Measurements from ENCODE around the gene SENP8. TPM values are rescaled to one million over a fixed set of nuclear protein-coding genes. Genes with fewer than 3 reads are reported as not detected.
"Not testable (repeated sequence)": the region's sequence is repeated elsewhere in the genome, so short reads cannot be mapped to it uniquely, and the experiment has no call there.

SENP8 gene
- total and polyA plus RNA-seq, 7 donors, result 1.5 to 5.0 (median 3.3) TPM

- Histone ChIP-seq H3K36me3 (ENCODE audit: insufficient read depth in 1 of 2, low read depth in 1 of 2) (no peaks in the 10 kb centered on the region), H3K27me3 (ENCODE audit: insufficient read depth in 3 of 3, low read length in 2 of 3) (no peaks in the 10 kb centered on the region), H3K9me3 (no peaks in the 10 kb centered on the region), H3K4me1 (no peaks in the 10 kb centered on the region), H3K4me3 (no peak overlapping the region), H3K27ac (no peak overlapping the region)
- DNase-seq (no peak), ATAC-seq (no peak)
- 74 to 83% (median 78%) methylated on average over 10 of the region's 10 CpGs for WGBS, 3 donors
- TF ChIP-seq CTCF (IDR thresholded peaks at IDR 0.05), result no peak
- intact Hi-C loops (cut with DNase I), result no loop called here
Measured at GRCh38 chr15:72169236-72169920, 51.2 kb downstream of the SENP8 start.

GRCh38 chr15:72169921-72170611 lies 51.9 kb downstream of the SENP8 start:
- H3K4me1 ChIP-seq, result no peaks in the 10 kb centered on the region
- WGBS, 3 donors, result 91 to 92% (median 92%) methylated on average over 16 of the region's 16 CpGs
- H3K27me3 ChIP-seq (ENCODE audit: insufficient read depth in 3 of 3, low read length in 2 of 3), result no peaks in the 10 kb centered on the region
- ATAC-seq (no peak), DNase-seq (no peak)
- H3K36me3 ChIP-seq (ENCODE audit: insufficient read depth in 1 of 2, low read depth in 1 of 2), result no peaks in the 10 kb centered on the region
- no peak for TF ChIP-seq CTCF (IDR thresholded peaks at IDR 0.05)
- H3K4me3 ChIP-seq, result no peak overlapping the region
- H3K9me3 ChIP-seq, result no peaks in the 10 kb centered on the region
- intact Hi-C loops (cut with DNase I), result no loop called here
- H3K27ac ChIP-seq, result no peak overlapping the region

- WGBS, 3 donors, result 93 to 95% (median 95%) methylated on average over 7 of the region's 7 CpGs
- no peaks in the 10 kb centered on the region for H3K4me1 ChIP-seq
- H3K9me3 ChIP-seq, result no peaks in the 10 kb centered on the region
- DNase-seq (no peak), ATAC-seq (no peak)
- H3K27me3 ChIP-seq (ENCODE audit: insufficient read depth in 3 of 3, low read length in 2 of 3), result no peaks in the 10 kb centered on the region
- H3K36me3 ChIP-seq (ENCODE audit: insufficient read depth in 1 of 2, low read depth in 1 of 2), result no peaks in the 10 kb centered on the region
- H3K4me3 ChIP-seq, result no peak overlapping the region
- no peak overlapping the region for H3K27ac ChIP-seq
- intact Hi-C loops (cut with DNase I), result no loop called here
- TF ChIP-seq CTCF (IDR thresholded peaks at IDR 0.05), result no peak
Measured at GRCh38 chr15:72170691-72171090, 52.5 kb downstream of the SENP8 start.

- H3K9me3 ChIP-seq; H3K36me3 ChIP-seq (ENCODE audit: insufficient read depth in 1 of 2, low read depth in 1 of 2); ATAC-seq; H3K4me3 ChIP-seq; H3K27me3 ChIP-seq (ENCODE audit: insufficient read depth in 3 of 3, low read length in 2 of 3); DNase-seq; H3K4me1 ChIP-seq; intact Hi-C loops (cut with DNase I); H3K27ac ChIP-seq: not testable (repeated sequence)
- WGBS, 3 donors, result 78 to 87% (median 85%) methylated on average over 10 of the region's 10 CpGs
Measured at GRCh38 chr15:72171978-72172377, 53.8 kb downstream of the SENP8 start.

GRCh38 chr15:72172796-72173195 lies 54.6 kb downstream of the SENP8 start:
- DNase-seq (no peak), ATAC-seq (no peak)
- TF ChIP-seq CTCF (IDR thresholded peaks at IDR 0.05), result no peak
- 87 to 90% (median 89%) methylated on average over 5 of the region's 5 CpGs for WGBS, 3 donors
- H3K27ac ChIP-seq, result no peak overlapping the region
- H3K4me1 ChIP-seq, result no peaks in the 10 kb centered on the region
- no peaks in the 10 kb centered on the region for H3K9me3 ChIP-seq
- no peaks in the 10 kb centered on the region for H3K27me3 ChIP-seq (ENCODE audit: insufficient read depth in 3 of 3, low read length in 2 of 3)
- intact Hi-C loops (cut with DNase I), result no loop called here
- no peak overlapping the region for H3K4me3 ChIP-seq
- H3K36me3 ChIP-seq (ENCODE audit: insufficient read depth in 1 of 2, low read depth in 1 of 2), result no peaks in the 10 kb centered on the region

Data from psoas muscle (tissue), 8 donors.